ENCODE measurements around the gene OTOP3. TPM values are rescaled to one million over a fixed set of nuclear protein-coding genes. Genes with fewer than 3 reads are reported as not detected.

Gene OTOP3
- total RNA-seq, 6 experiments from 2014 or later, result not detected

GRCh38 chr17:74999523-74999922 is 63.8 kb downstream of the OTOP3 start:
- Mint-ChIP-seq H3K27ac (no peak overlapping the region), H3K27me3 (ENCODE audit: insufficient read depth) (no peaks in the 10 kb centered on the region; the same call in 1 of the 2 replicates), H3K4me3 (no peak overlapping the region), H3K9me3 (no peaks in the 10 kb centered on the region), H3K36me3 (ENCODE audit: low read depth) (no peaks in the 10 kb centered on the region), H3K4me1 (ENCODE audit: low read depth) (peaks cover 3% of the 10 kb centered on the region)
- DNase-seq, result no peak
- no peak for TF ChIP-seq CTCF (IDR thresholded peaks at IDR 0.05)

Other genes with a start within 250 kb of the OTOP3 start
- not detected for gene CD300LF, start 223.0 kb upstream of the OTOP3 start, total RNA-seq (2021; fragmentation: NEBNext Ultra II Directional; extraction: Animal tissue kit (Norgen Biotek cat#: 25700))
- gene RAB37, start 198.6 kb upstream of the OTOP3 start, total RNA-seq (2021; fragmentation: NEBNext Ultra II Directional; extraction: Animal tissue kit (Norgen Biotek cat#: 25700)), result under 1 TPM in 3 of 6 experiments, not detected in 3; 0.11 to 0.28 (median 0.12) TPM
- 10 to 100 TPM; 15.7 to 18.9 (median 17.5) TPM for gene NHERF1, start 187.3 kb upstream of the OTOP3 start, total RNA-seq (2021; fragmentation: NEBNext Ultra II Directional; extraction: Animal tissue kit (Norgen Biotek cat#: 25700))
- gene NAT9, start 159.6 kb upstream of the OTOP3 start, total RNA-seq (2021; fragmentation: NEBNext Ultra II Directional; extraction: Animal tissue kit (Norgen Biotek cat#: 25700)), result 10 to 100 TPM; 40.9 to 50.7 (median 46.6) TPM
- gene GRIN2C, start 76.0 kb upstream of the OTOP3 start, total RNA-seq (2021; fragmentation: NEBNext Ultra II Directional; extraction: Animal tissue kit (Norgen Biotek cat#: 25700)), result under 1 TPM in 2 of 6 experiments, not detected in 4; 0.05 to 0.07 TPM
- gene FDXR, start 62.9 kb upstream of the OTOP3 start, total RNA-seq (2021; fragmentation: NEBNext Ultra II Directional; extraction: Animal tissue kit (Norgen Biotek cat#: 25700)), result 10 to 100 TPM; 25.5 to 35.5 (median 33.9) TPM
- not detected for gene FADS6, start 42.3 kb upstream of the OTOP3 start, total RNA-seq (2021; fragmentation: NEBNext Ultra II Directional; extraction: Animal tissue kit (Norgen Biotek cat#: 25700))
- gene USH1G, start 12.6 kb upstream of the OTOP3 start, total RNA-seq (2021; fragmentation: NEBNext Ultra II Directional; extraction: Animal tissue kit (Norgen Biotek cat#: 25700)), result not detected
- gene OTOP2, start 11.6 kb upstream of the OTOP3 start, total RNA-seq (2021; fragmentation: NEBNext Ultra II Directional; extraction: Animal tissue kit (Norgen Biotek cat#: 25700)), result not detected
- gene HID1, start 36.9 kb downstream of the OTOP3 start, total RNA-seq (2021; fragmentation: NEBNext Ultra II Directional; extraction: Animal tissue kit (Norgen Biotek cat#: 25700)), result under 1 TPM; 0.40 to 0.96 (median 0.56) TPM
- 10 to 100 TPM; 27.5 to 35.8 (median 30.4) TPM for gene CDR2L, start 51.7 kb downstream of the OTOP3 start, total RNA-seq (2021; fragmentation: NEBNext Ultra II Directional; extraction: Animal tissue kit (Norgen Biotek cat#: 25700))
- gene MRPL58, start 76.8 kb downstream of the OTOP3 start, total RNA-seq (2021; fragmentation: NEBNext Ultra II Directional; extraction: Animal tissue kit (Norgen Biotek cat#: 25700)), result 10 to 100 TPM; 39.2 to 50.6 (median 47.8) TPM
- gene ATP5PD, start 111.1 kb downstream of the OTOP3 start, total RNA-seq (2021; fragmentation: NEBNext Ultra II Directional; extraction: Animal tissue kit (Norgen Biotek cat#: 25700)), result 100 to 1,000 TPM; 362 to 410 (median 386) TPM
- 10 to 100 TPM; 20.3 to 24.0 (median 21.3) TPM for gene KCTD2, start 111.3 kb downstream of the OTOP3 start, total RNA-seq (2021; fragmentation: NEBNext Ultra II Directional; extraction: Animal tissue kit (Norgen Biotek cat#: 25700))
- gene SLC16A5, start 152.1 kb downstream of the OTOP3 start, total RNA-seq (2021; fragmentation: NEBNext Ultra II Directional; extraction: Animal tissue kit (Norgen Biotek cat#: 25700)), result 10 to 100 TPM; 13.9 to 25.0 (median 21.1) TPM
- 10 to 100 TPM in 2 of 6 experiments, 1 to 10 TPM in 4; 9.1 to 11.7 (median 9.6) TPM for gene ARMC7, start 174.1 kb downstream of the OTOP3 start, total RNA-seq (2021; fragmentation: NEBNext Ultra II Directional; extraction: Animal tissue kit (Norgen Biotek cat#: 25700))
- 10 to 100 TPM; 30.4 to 41.7 (median 36.3) TPM for gene NT5C, start 195.8 kb downstream of the OTOP3 start, total RNA-seq (2021; fragmentation: NEBNext Ultra II Directional; extraction: Animal tissue kit (Norgen Biotek cat#: 25700))
- gene JPT1, start 218.6 kb downstream of the OTOP3 start, total RNA-seq (2021; fragmentation: NEBNext Ultra II Directional; extraction: Animal tissue kit (Norgen Biotek cat#: 25700)), result 100 to 1,000 TPM; 236 to 276 (median 265) TPM
- 100 to 1,000 TPM; 398 to 555 (median 512) TPM for gene SUMO2, start 247.1 kb downstream of the OTOP3 start, total RNA-seq (2021; fragmentation: NEBNext Ultra II Directional; extraction: Animal tissue kit (Norgen Biotek cat#: 25700))

All from HFFc6 (cell line).